Measurements from ENCODE around the gene HEATR5A. TPM values are rescaled to one million over a fixed set of nuclear protein-coding genes. Genes with fewer than 3 reads are reported as not detected.

HEATR5A gene
- total RNA-seq, 2 experiments from 2014 or later = 8.5 to 9.4 TPM

DNA sequence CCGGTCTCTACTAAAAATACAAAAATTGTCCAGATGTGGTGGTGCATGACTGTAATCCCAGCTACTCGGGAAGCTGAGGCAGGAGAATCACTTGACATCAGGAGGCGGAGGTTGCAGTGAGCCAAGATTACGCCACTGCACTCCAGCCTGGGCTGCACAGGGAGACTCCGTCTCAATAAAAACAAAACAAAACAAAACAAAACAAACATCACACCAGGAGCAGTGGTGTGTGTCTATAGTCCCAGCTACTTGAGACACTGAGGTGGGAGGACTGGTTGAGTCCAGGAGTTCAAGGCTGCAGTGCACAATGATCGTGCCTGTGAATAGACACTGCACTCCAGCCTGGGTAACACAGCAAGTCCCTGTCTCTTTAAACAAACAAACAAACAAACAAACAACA is 123.2 kb downstream of the HEATR5A start:
- Mint-ChIP-seq H3K36me3 (ENCODE audit: low read depth) (peaks cover 2% of the 10 kb centered on the region), H3K9me3 (ENCODE audit: low read depth) (no peaks in the 10 kb centered on the region), H3K27ac (no peak overlapping the region), H3K4me1 (no peaks in the 10 kb centered on the region), H3K4me3 (no peak overlapping the region), H3K27me3 (no peaks in the 10 kb centered on the region)
- ChIA-PET CTCF (interaction anchor here (1.3 to 1.4 kb wide), 2 partner anchors 89 to 152 kb away, joined by 3 to 4 read pairs; partner anchors contain the start of gene HECTD1), POLR2A (no interaction called here)
- DNase-seq (no peak), ATAC-seq (no peak)
- intact Hi-C loops (cut with DNase I, micrococcal nuclease) = no loop called here

DNA sequence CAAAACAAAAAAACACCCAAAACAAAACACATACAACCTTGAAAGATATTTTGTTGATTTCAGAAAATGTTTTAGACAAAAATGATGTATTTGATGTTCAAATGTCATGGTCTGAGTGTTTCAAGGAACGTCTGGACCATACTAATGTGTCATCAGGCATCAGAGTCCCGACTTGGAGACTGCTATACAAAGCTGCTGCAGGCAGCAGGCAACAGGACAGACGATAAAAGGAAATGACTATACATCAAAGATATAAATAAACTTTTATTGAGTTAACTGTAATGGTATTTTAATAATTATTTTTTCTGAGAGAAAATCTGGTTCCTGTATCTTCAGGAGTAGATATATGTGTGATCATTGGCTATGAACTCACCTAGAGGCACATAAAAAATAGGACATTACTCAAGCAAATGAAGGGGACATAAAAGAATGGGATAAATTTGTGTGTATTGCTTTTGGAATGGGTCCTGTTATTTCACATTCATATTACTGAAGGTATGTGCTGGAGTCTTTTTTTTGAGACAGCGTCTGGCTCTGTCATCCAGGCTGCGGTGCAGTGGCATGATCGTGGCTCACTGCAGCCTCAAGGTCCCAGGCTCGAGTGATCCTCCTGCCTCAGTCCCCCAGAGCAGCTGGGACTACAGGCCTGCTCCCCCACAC is 125.5 kb downstream of the HEATR5A start:
- H3K27me3 Mint-ChIP-seq = no peaks in the 10 kb centered on the region
- ATAC-seq (no peak), DNase-seq (no peak)
- H3K36me3 Mint-ChIP-seq (ENCODE audit: low read depth) = no peaks in the 10 kb centered on the region
- no peak overlapping the region for H3K27ac Mint-ChIP-seq
- ChIA-PET CTCF (no interaction called here), POLR2A (no interaction called here)
- H3K4me1 Mint-ChIP-seq = no peaks in the 10 kb centered on the region
- no peak overlapping the region for H3K4me3 Mint-ChIP-seq
- intact Hi-C loops (cut with DNase I, micrococcal nuclease) = no loop called here
- H3K9me3 Mint-ChIP-seq (ENCODE audit: low read depth) = no peaks in the 10 kb centered on the region

DNA sequence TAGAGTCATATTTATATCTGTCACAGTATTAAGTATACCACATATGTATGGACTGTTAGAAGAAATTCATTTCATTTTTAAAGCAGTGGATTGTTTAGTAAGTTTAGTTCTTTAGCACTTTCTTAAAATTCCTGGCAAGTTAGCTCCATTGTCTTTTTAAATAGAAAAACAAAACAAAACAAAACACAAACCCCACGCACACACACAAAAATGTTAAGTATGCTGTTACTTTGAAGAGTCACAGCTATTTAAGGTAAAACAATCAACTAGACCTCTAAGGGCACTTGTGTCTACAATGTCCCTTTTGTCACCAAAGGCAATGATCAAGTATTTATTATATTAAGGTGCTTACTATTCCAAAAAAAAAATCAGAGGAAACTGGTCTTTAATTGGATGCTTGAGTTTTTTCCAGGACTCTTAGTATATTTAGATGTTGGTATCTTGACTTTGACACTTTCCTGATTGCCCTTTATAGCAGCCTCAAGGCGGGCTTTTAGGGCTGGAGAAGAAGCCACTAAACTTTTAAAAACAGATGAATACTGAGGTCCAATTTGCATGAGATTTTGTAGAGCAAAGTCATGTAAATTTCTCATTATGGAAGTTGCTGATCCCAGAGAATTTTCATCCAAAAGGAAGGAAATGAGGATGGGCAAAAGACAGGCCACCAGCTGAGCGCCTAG is 127.3 kb downstream of the HEATR5A start:
- POLR2A ChIA-PET = interaction anchor here (0.6 kb wide), 1 partner anchor 303 kb away, joined by 6 read pairs; no protein-coding TSS in a partner anchor
- no peak for DNase-seq
- Mint-ChIP-seq H3K4me3 (no peak overlapping the region), H3K27me3 (no peaks in the 10 kb centered on the region), H3K27ac (no peak overlapping the region), H3K4me1 (no peaks in the 10 kb centered on the region), H3K9me3 (ENCODE audit: low read depth) (no peaks in the 10 kb centered on the region), H3K36me3 (ENCODE audit: low read depth) (no peaks in the 10 kb centered on the region)
- CTCF ChIA-PET = interaction anchor here (0.5 to 0.6 kb wide), 2 partner anchors 47 to 69 kb away, joined by 3 to 4 read pairs; no protein-coding TSS in a partner anchor
- no peak for ATAC-seq
- intact Hi-C loops (cut with DNase I, micrococcal nuclease) = no loop called here

DNA sequence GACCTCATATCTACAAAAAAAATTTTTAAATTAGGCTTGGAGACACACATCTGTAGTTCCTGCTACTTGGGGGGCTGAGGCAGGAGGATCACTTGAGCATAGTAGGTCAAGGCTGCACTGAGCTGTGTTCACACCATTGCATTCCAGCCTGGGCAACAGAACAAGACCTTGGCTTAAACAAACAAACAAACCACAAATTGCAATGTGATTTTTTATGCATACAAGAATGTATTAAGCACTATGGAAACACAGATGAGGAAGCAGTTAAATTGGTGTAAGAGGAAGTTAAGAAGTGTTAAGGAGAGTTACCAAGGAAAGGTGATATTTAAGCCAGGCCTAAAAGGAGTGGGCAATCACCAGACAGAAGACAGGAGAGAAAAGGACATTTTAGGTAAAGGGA is 129.1 kb downstream of the HEATR5A start:
- Mint-ChIP-seq H3K4me1 (no peaks in the 10 kb centered on the region), H3K27ac (no peak overlapping the region), H3K4me3 (no peak overlapping the region), H3K9me3 (ENCODE audit: low read depth) (no peaks in the 10 kb centered on the region), H3K27me3 (no peaks in the 10 kb centered on the region), H3K36me3 (ENCODE audit: low read depth) (no peaks in the 10 kb centered on the region)
- DNase-seq = no peak
- POLR2A ChIA-PET = no interaction called here
- CTCF ChIA-PET = interaction anchor here (0.7 to 1.6 kb wide), 2 partner anchors 24 to 70 kb away, joined by 3 to 4 read pairs; no protein-coding TSS in a partner anchor
- intact Hi-C loops (cut with DNase I, micrococcal nuclease) = no loop called here
- ATAC-seq = no peak

DNA sequence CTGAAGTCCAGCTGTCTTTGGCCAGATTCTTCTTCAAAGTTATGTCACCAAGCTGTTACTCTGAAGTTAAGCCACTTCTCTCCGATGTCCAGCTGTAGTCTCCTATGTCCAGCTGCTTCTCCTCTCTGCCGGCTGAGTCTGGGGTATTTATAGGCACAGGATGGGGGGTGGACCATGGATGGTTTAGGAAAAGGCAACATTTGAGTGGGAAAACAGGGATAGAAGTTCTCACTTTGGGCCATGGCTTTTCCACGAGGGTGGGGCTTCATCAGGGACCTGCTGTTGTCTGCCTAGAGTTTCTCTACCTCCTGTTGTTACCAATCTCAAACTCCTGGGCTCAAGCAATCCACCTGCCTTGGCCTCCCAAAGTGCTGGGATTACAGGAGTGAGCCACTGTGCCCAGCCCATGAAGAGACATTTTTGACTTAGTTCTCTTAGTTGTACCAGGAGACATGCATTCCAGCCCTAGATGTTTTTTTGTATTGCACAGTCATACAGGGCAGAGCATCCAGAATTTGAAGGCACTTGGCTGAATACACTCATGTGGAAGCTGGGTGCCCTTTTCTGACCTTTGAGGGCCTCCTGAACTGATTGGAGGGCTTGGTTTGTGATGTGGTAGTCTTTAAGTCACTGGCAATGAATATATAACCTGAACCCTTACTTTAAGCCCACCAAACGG is 132.9 kb downstream of the HEATR5A start:
- intact Hi-C loops (cut with DNase I, micrococcal nuclease) = no loop called here
- H3K4me3 Mint-ChIP-seq = no peak overlapping the region
- H3K4me1 Mint-ChIP-seq = peaks cover 2% of the 10 kb centered on the region
- H3K9me3 Mint-ChIP-seq (ENCODE audit: low read depth) = no peaks in the 10 kb centered on the region
- no peak overlapping the region for H3K27ac Mint-ChIP-seq
- ATAC-seq (no peak), DNase-seq (no peak)
- H3K36me3 Mint-ChIP-seq (ENCODE audit: low read depth) = no peaks in the 10 kb centered on the region
- CTCF ChIA-PET = interaction anchor here (0.6 to 1.5 kb wide), 5 partner anchors 9 to 582 kb away, joined by 3 read pairs; no protein-coding TSS in a partner anchor
- POLR2A ChIA-PET = no interaction called here
- no peaks in the 10 kb centered on the region for H3K27me3 Mint-ChIP-seq

DNA sequence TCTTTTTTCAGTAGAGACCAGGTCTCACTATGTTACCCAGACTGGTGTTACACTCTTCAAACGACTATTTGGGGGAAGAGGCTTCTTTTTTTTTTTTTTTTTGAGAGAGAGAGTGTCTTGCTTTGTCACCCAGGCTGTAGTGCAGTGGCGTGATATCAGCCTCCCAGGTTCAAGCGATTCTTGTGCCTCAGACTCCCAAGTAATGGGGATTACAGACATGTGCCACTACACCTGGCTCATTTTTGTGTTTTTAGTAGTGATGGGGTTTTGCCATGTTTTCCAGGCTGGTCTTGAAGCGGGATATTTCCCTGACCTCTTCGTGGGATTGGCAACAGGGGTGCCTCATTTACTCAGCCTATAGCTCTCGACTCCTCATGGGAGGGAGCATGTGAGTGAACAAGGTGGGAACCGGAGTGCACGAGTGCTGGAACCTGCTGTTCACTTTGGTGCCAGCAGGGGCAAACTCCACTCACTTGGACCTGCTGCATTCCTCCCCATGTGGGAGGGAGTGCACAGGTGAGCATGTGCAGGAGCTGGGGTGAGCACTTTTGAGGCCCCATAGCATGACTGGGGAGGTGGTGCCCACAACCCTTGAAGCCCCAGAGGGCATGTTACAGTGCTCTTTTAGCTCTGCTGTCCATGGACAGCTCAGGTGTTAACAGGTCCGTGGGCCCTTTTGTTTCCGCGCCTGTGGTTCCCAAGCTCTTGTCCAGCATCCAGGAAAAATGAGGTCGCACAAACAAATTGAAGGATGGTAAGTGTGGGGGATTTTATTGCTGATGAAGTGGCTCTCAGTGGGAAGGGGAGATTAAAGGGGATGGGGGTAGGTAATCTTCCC is 133.7 kb downstream of the HEATR5A start:
- Mint-ChIP-seq H3K27ac (no peak overlapping the region), H3K4me3 (no peak overlapping the region), H3K27me3 (no peaks in the 10 kb centered on the region), H3K4me1 (peaks cover 2% of the 10 kb centered on the region), H3K9me3 (ENCODE audit: low read depth) (no peaks in the 10 kb centered on the region), H3K36me3 (ENCODE audit: low read depth) (no peaks in the 10 kb centered on the region)
- CTCF ChIA-PET = interaction anchor here (0.7 to 1.5 kb wide), 3 partner anchors 9 to 320 kb away, joined by 3 read pairs; no protein-coding TSS in a partner anchor
- ATAC-seq = peak; percentile 47
- intact Hi-C loops (cut with DNase I, micrococcal nuclease) = no loop called here
- POLR2A ChIA-PET = no interaction called here
- DNase-seq = peak; percentile 37

DNA sequence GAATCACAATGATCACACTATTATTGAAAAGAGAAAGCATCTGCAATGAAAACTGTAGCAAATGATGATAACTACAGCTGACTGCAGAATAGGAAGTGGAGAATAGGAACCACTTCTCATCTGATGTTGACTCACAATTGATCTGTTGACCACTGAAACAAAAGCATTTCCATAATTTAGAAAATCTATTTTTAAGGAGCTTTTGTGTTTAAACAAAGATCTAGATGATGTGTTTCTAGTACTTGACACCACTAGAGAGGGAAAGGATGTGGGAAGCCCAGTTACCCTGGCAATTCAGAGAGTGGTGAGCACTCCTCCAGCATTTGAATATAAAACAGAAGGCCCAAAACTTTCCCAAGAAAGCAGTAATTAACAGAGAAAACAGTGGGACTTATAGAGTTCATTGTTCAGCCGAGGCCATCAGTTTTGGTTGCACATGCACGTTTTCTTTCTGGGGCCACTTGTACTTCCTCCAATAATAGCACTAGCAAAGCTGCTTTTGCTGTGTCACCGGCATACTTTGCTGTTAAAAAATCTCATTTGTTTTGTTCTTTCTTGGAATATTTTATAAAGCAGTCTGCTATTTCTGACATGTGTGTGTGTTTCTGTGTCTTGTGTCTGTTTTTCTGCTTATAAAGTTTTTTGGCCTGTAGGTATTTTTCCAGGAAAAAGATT is 136.6 kb downstream of the HEATR5A start:
- H3K27me3 Mint-ChIP-seq = no peaks in the 10 kb centered on the region
- ATAC-seq (peak; percentile 36), DNase-seq (no peak)
- no peak overlapping the region for H3K27ac Mint-ChIP-seq
- no peaks in the 10 kb centered on the region for H3K36me3 Mint-ChIP-seq (ENCODE audit: low read depth)
- H3K9me3 Mint-ChIP-seq (ENCODE audit: low read depth) = peaks cover 1% of the 10 kb centered on the region
- peaks cover 2% of the 10 kb centered on the region for H3K4me1 Mint-ChIP-seq
- intact Hi-C loops (cut with DNase I, micrococcal nuclease) = no loop called here
- ChIA-PET CTCF (interaction anchor here (1.3 kb wide), 1 partner anchor 75 kb away, joined by 3 read pairs; no protein-coding TSS in a partner anchor), POLR2A (no interaction called here)
- H3K4me3 Mint-ChIP-seq = no peak overlapping the region

DNA sequence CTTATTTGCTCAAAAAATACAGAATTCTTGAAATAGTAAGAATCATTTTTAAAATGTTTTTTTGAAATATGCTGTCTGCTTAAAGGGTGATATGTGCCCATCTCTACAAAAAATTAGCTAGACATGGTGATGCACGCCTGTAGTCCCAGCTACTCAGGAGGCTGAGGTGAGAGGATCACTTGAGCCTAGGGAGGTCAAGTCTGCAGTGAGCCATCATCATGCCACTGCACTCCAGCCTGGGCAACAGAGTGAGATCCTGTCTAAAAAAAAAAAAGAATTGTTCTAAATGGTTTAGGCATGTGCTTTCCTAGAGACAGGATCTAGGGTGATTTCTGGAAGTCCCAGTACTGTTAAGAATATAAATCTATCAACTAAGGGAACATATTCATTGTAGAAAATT is 137.2 kb downstream of the HEATR5A start:
- intact Hi-C loops (cut with DNase I, micrococcal nuclease) = no loop called here
- H3K9me3 Mint-ChIP-seq (ENCODE audit: low read depth) = peaks cover 1% of the 10 kb centered on the region
- H3K27ac Mint-ChIP-seq = no peak overlapping the region
- H3K27me3 Mint-ChIP-seq = no peaks in the 10 kb centered on the region
- H3K4me3 Mint-ChIP-seq = no peak overlapping the region
- H3K36me3 Mint-ChIP-seq (ENCODE audit: low read depth) = no peaks in the 10 kb centered on the region
- ChIA-PET CTCF (interaction anchor here (1.3 kb wide), 1 partner anchor 75 kb away, joined by 3 read pairs; no protein-coding TSS in a partner anchor), POLR2A (no interaction called here)
- DNase-seq = no peak
- ATAC-seq = no peak
- peaks cover 2% of the 10 kb centered on the region for H3K4me1 Mint-ChIP-seq

DNA sequence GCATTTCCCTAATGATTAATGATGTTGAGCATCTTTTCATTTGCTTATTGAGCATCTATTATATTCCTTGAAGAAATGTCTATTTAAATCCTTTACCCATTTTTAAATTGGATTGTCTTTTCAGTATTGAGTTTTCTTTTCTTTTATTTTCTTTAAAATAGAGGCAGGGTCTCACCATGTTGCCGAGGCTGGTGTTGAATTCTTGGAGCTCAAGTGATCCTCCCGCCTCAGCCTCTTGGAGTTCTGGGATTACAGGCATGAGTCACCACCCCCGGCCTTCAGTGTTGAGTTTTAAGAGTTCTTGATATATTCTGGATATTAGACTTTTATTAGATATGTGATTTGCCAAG is 139.5 kb downstream of the HEATR5A start:
- peaks cover 2% of the 10 kb centered on the region for H3K36me3 Mint-ChIP-seq (ENCODE audit: low read depth)
- peaks cover 2% of the 10 kb centered on the region for H3K4me1 Mint-ChIP-seq
- no peak overlapping the region for H3K4me3 Mint-ChIP-seq
- DNase-seq (no peak), ATAC-seq (no peak)
- ChIA-PET POLR2A (no interaction called here), CTCF (interaction anchor here (1.3 kb wide), 1 partner anchor 65 kb away, joined by 3 read pairs; no protein-coding TSS in a partner anchor)
- H3K27me3 Mint-ChIP-seq = no peaks in the 10 kb centered on the region
- no peak overlapping the region for H3K27ac Mint-ChIP-seq
- H3K9me3 Mint-ChIP-seq (ENCODE audit: low read depth) = peaks cover 7% of the 10 kb centered on the region
- intact Hi-C loops (cut with DNase I, micrococcal nuclease) = no loop called here

DNA sequence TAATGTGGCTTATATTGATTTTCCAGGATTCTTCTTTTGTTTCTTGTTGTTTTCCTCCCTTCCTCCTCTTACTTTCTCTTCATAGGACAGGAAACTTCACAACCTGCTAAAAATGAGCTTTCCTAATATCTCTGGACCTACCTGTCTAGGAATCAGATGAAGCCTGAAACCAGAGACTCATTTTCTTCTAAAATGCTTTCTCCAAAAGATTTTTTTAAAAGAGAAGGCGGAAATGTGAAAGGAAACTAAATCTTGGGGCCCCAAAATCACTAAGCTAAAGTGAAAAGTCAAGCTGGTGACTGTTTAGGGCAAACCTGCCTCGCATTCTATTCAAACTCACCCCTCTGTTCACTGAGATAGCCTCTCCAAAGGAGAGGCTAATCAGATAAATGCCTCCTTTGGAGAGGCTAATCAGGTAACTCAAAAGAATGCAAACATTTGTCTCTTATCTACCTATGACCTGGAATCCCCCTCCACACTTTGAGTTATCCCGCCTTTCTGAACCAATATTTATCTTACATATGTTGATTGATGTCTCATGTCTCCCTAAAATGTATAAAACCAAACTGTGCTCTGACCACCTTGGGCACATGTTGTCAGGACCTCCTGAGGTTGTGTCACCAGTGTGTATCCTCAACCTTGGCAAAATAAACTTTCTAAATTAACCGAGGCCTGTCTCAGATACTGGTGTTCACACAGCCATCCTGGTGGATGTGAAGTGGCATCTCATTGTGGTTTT is 140.0 kb downstream of the HEATR5A start:
- ATAC-seq = no peak
- ChIA-PET CTCF (no interaction called here), POLR2A (no interaction called here)
- DNase-seq = no peak
- Mint-ChIP-seq H3K27me3 (no peaks in the 10 kb centered on the region), H3K27ac (no peak overlapping the region), H3K36me3 (ENCODE audit: low read depth) (peaks cover 2% of the 10 kb centered on the region), H3K4me1 (peaks cover 2% of the 10 kb centered on the region), H3K9me3 (ENCODE audit: low read depth) (peaks cover 7% of the 10 kb centered on the region), H3K4me3 (no peak overlapping the region)
- intact Hi-C loops (cut with DNase I, micrococcal nuclease) = no loop called here
